NCI-H2196 (cell line): ENCODE measurements around the gene ZDHHC14.

Experiments
- DNase-seq: peaks from one replicate; lab custom pipeline; 2025; ENCODE audit not compliant: unreplicated experiment; lab: John Stamatoyannopoulos, UW

The ZDHHC14 gene

GRCh38 chr6:157656437-157656997, 275.5 kb downstream of the ZDHHC14 start:
- no peak for DNase-seq

GRCh38 chr6:157657754-157658153, 276.8 kb downstream of the ZDHHC14 start:
- DNase-seq: no peak

GRCh38 chr6:157658301-157658700, 277.3 kb downstream of the ZDHHC14 start:
- no peak for DNase-seq

- no peak for DNase-seq
Observed at GRCh38 chr6:157659536-157660271, 278.7 kb downstream of the ZDHHC14 start.

GRCh38 chr6:157660414-157660813, 279.4 kb downstream of the ZDHHC14 start:
- no peak for DNase-seq

GRCh38 chr6:157661652-157662051, 280.7 kb downstream of the ZDHHC14 start:
- DNase-seq: no peak

GRCh38 chr6:157663261-157663660, 282.3 kb downstream of the ZDHHC14 start:
- DNase-seq: no peak

- no peak for DNase-seq
Observed at GRCh38 chr6:157665180-157665579, 284.2 kb downstream of the ZDHHC14 start.

GRCh38 chr6:157666729-157667128, 285.7 kb downstream of the ZDHHC14 start:
- no peak for DNase-seq

GRCh38 chr6:157667211-157668008, 286.4 kb downstream of the ZDHHC14 start:
- peak; percentile 5 for DNase-seq

GRCh38 chr6:157668009-157668401, 287.0 kb downstream of the ZDHHC14 start:
- no peak for DNase-seq

- DNase-seq: no peak
Observed at GRCh38 chr6:157668713-157669112, 287.7 kb downstream of the ZDHHC14 start.

- DNase-seq: no peak
Observed at GRCh38 chr6:157669323-157669722, 288.3 kb downstream of the ZDHHC14 start.

- no peak for DNase-seq
Observed at GRCh38 chr6:157669747-157670216, 288.8 kb downstream of the ZDHHC14 start.

- DNase-seq: no peak
Observed at GRCh38 chr6:157670466-157671186, 289.6 kb downstream of the ZDHHC14 start.

- DNase-seq: no peak
Observed at GRCh38 chr6:157672726-157673412, 291.9 kb downstream of the ZDHHC14 start.

GRCh38 chr6:157673596-157673995, 292.6 kb downstream of the ZDHHC14 start:
- no peak for DNase-seq

- DNase-seq: no peak
Observed at GRCh38 chr6:157674061-157674460, 293.1 kb downstream of the ZDHHC14 start.

GRCh38 chr6:157675831-157676230, 294.8 kb downstream of the ZDHHC14 start:
- no peak for DNase-seq

- no peak for DNase-seq
Observed at GRCh38 chr6:157676241-157676640, 295.3 kb downstream of the ZDHHC14 start.

GRCh38 chr6:157677235-157677634, 296.2 kb downstream of the ZDHHC14 start:
- no peak for DNase-seq
